H1 (cell line): ENCODE measurements around the gene TPST2. TPM values are rescaled to one million over a fixed set of nuclear protein-coding genes. Genes with fewer than 3 reads are reported as not detected.

ENCODE experiments used
- CTCF ChIP-seq, 3 experiments: IDR thresholded peaks; 1 replicate in 2 of 3; 2 replicates in 1 of 3; pipeline versions ENCODE4 v1.5.1 to v1.6.1; 2011; ENCODE audit warnings: low read length in 3 of 3, mild to moderate bottlenecking in 3 of 3, inconsistent platforms in 2 of 3, low read depth in 1 of 3, moderate library complexity in 1 of 3; ENCODE audit not compliant: insufficient read depth in 1 of 3; ENCODE audit errors: control extremely low read depth in 1 of 3
- GABPA ChIP-seq: IDR thresholded peaks from 2 replicates; pipeline ENCODE4 v1.6.1; 2011; ENCODE audit warnings: mild to moderate bottlenecking, low read length, moderate library complexity, borderline replicate concordance; ENCODE audit not compliant: insufficient read depth
- polyA plus RNA-seq, 7 experiments: library from polyadenylated mRNA; depleted of rRNA in 3 of 7; stranded (reverse) in 5 of 7; unstranded in 2 of 7; fragments of >200 nt in 5 of 7; fragments of 200-250 nt in 2 of 7; gene quantifications; 1 replicate in 5 of 7; 2 replicates in 1 of 7; 4 replicates in 1 of 7; pipeline versions ENCODE4 v1.2.1 to v1.2.3, GENCODE V29; 2011 to 2013; ENCODE audit warnings: missing spikeins in 2 of 7, mixed read lengths in 2 of 7
- total RNA-seq: library from RNA; stranded (reverse); fragmentation: NEBNext Ultra II Directional; extraction: Animal tissue kit (Norgen Biotek cat#: 25700); gene quantifications from 2 replicates; pipeline ENCODE4 v1.2.1, GENCODE V29; 2021

The TPST2 gene
- total and polyA plus RNA-seq, 2 of the 8 experiments (the other 6 are each of a cell fraction or from before 2014, with no cell fraction given): 58.8 to 143 TPM

GRCh38 chr22:26496456-26496855, 93.5 kb downstream of the TPST2 start (continued):
- no peak for TF ChIP-seq CTCF (IDR thresholded peaks at IDR 0.05; ENCODE audit: control extremely low read depth in 1 of 3, insufficient read depth in 1 of 3, low read depth in 1 of 3, low read length in 3 of 3)
- no peak for TF ChIP-seq GABPA
